Measurements from ENCODE around the gene B4GALNT4. TPM values are rescaled to one million over a fixed set of nuclear protein-coding genes. Genes with fewer than 3 reads are reported as not detected.

B4GALNT4 gene
- total and polyA plus RNA-seq, 2 donors (not counting 1 experiment from before 2014, with no cell fraction given) = 1.5 to 3.8 TPM

DNA sequence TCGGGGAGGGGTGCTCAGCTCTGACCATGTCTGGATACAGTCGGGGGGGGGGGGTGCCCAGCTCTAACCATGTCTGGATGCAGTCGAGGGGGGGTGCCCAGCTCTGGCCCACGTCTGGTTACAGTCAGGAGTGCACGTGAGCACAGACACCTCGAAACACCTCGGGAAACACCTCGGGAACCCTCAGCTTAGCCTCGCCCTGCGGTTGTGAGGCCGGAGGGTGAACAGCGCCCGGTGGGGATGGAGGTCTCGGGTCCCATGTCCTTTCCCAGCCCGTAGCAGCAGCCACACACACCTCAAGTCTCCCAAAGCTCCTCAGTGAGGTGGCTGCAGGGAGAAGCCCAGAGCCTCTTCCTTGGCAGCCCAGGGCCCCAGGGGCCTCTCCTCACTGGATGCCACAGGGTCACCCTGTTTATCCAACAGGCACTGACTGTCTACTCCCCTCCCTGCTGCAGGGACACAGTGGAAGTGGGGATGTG lies 43.4 kb downstream of the B4GALNT4 start:
- H3K4me2 ChIP-seq (ENCODE audit: extremely low read depth, insufficient read depth, low read length) = no peak overlapping the region
- H3K4me3 ChIP-seq (replicated peaks in 1 of 4; ENCODE audit: control extremely low read depth in 1 of 4, insufficient read depth in 1 of 4, low read depth in 3 of 4, low read length in 4 of 4) = no peak overlapping the region
- H3K4me1 ChIP-seq (ENCODE audit: control insufficient read depth, extremely low read depth, insufficient read depth, low read length) = peaks cover 6% of the 10 kb centered on the region
- no peak overlapping the region for H3K9ac ChIP-seq (ENCODE audit: insufficient read depth, low read length)
- no peaks in the 10 kb centered on the region for H4K20me1 ChIP-seq (ENCODE audit: control insufficient read depth, extremely low read depth, insufficient read depth, low read length)
- no peaks in the 10 kb centered on the region for H3K79me2 ChIP-seq (ENCODE audit: control insufficient read depth, insufficient read depth, low read length)
- TF ChIP-seq, protein P1, sequence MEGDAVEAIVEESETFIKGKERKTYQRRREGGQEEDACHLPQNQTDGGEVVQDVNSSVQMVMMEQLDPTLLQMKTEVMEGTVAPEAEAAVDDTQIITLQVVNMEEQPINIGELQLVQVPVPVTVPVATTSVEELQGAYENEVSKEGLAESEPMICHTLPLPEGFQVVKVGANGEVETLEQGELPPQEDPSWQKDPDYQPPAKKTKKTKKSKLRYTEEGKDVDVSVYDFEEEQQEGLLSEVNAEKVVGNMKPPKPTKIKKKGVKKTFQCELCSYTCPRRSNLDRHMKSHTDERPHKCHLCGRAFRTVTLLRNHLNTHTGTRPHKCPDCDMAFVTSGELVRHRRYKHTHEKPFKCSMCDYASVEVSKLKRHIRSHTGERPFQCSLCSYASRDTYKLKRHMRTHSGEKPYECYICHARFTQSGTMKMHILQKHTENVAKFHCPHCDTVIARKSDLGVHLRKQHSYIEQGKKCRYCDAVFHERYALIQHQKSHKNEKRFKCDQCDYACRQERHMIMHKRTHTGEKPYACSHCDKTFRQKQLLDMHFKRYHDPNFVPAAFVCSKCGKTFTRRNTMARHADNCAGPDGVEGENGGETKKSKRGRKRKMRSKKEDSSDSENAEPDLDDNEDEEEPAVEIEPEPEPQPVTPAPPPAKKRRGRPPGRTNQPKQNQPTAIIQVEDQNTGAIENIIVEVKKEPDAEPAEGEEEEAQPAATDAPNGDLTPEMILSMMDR (conservative IDR thresholded peaks at IDR 0.05 in 1 of 2, IDR thresholded peaks at IDR 0.05 in 1 of 2; ENCODE audit: low read depth in 1 of 2, low read length in 2 of 2) = no peak
- TF ChIP-seq EZH2 (IDR thresholded peaks at IDR 0.05; ENCODE audit: low read length, missing control alignments) = no peak
- DNase-seq (ENCODE audit: low read depth in 2 of 2) = no peak
- no peaks in the 10 kb centered on the region for H3K9me3 ChIP-seq (ENCODE audit: control insufficient read depth, insufficient read depth, low read depth, low read length)
- H3K36me3 ChIP-seq (ENCODE audit: control insufficient read depth, insufficient read depth, low read length) = no peaks in the 10 kb centered on the region
- no peak overlapping the region for H3K27ac ChIP-seq (ENCODE audit: insufficient read depth, low read length)
- no peaks in the 10 kb centered on the region for H3K27me3 ChIP-seq (ENCODE audit: control insufficient read depth, insufficient read depth, low read length)
- no peak overlapping the region for H2AFZ ChIP-seq (ENCODE audit: low read length)

DNA sequence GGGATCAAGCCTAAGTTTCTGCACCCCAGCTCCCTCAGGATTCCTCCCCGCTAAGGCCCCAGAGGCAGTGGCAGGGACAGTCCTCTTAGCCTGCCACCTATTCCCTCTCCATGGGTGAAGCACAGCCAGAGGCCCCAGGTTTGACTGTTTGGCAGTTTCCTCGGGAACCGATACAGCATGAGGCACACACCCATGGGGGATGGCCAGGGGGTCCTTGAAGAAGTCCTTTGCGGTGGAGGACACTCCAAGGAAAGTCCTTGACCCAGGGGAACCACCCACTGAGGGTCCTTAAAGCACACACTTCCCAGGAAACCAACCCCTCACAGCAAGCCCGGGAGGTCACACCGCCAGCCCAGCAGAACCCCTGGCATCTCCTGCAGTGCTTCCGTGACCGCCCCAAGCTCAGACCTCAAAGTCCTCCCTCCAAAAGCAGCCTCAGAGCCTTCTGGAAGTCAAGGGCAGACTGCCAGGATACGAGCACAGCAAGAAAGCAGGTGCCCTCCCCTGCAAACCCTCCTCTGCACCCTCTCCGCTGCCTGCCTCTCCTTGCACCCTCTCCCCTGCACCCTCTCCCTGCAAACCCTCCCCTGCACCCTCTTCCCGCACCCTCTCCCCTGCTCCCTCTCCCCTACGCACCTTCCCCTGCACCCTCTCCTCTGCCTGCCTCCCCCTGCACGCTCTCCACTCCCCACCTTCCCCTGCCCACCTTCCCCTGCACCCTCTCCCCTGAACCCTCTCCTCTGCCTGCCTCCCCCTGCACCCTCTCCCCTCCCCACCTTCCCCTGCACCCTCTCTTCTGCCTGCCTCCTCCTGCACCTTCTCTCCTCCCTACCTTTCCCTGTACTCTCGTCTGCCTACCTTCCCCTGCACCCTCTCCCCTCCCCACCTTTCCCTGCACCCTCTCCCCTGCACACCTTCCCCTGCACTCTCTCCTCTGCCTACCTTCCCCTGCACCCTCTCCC lies 44.1 kb downstream of the B4GALNT4 start:
- H3K4me3 ChIP-seq (replicated peaks in 1 of 4; ENCODE audit: control extremely low read depth in 1 of 4, insufficient read depth in 1 of 4, low read depth in 3 of 4, low read length in 4 of 4) = no peak overlapping the region
- H3K9ac ChIP-seq (ENCODE audit: insufficient read depth, low read length) = no peak overlapping the region
- no peak for DNase-seq (ENCODE audit: low read depth in 2 of 2)
- H3K79me2 ChIP-seq (ENCODE audit: control insufficient read depth, insufficient read depth, low read length) = no peaks in the 10 kb centered on the region
- H3K36me3 ChIP-seq (ENCODE audit: control insufficient read depth, insufficient read depth, low read length) = no peaks in the 10 kb centered on the region
- TF ChIP-seq, protein P1 (conservative IDR thresholded peaks at IDR 0.05 in 1 of 2, IDR thresholded peaks at IDR 0.05 in 1 of 2; ENCODE audit: low read depth in 1 of 2, low read length in 2 of 2) = no peak
- TF ChIP-seq EZH2 (IDR thresholded peaks at IDR 0.05; ENCODE audit: low read length, missing control alignments) = no peak
- no peak overlapping the region for H3K27ac ChIP-seq (ENCODE audit: insufficient read depth, low read length)
- H3K9me3 ChIP-seq (ENCODE audit: control insufficient read depth, insufficient read depth, low read depth, low read length) = no peaks in the 10 kb centered on the region
- H3K4me1 ChIP-seq (ENCODE audit: control insufficient read depth, extremely low read depth, insufficient read depth, low read length) = peaks cover 6% of the 10 kb centered on the region
- peaks cover 2% of the 10 kb centered on the region for H3K27me3 ChIP-seq (ENCODE audit: control insufficient read depth, insufficient read depth, low read length)
- no peak overlapping the region for H2AFZ ChIP-seq (ENCODE audit: low read length)
- no peak overlapping the region for H3K4me2 ChIP-seq (ENCODE audit: extremely low read depth, insufficient read depth, low read length)
- no peaks in the 10 kb centered on the region for H4K20me1 ChIP-seq (ENCODE audit: control insufficient read depth, extremely low read depth, insufficient read depth, low read length)

DNA sequence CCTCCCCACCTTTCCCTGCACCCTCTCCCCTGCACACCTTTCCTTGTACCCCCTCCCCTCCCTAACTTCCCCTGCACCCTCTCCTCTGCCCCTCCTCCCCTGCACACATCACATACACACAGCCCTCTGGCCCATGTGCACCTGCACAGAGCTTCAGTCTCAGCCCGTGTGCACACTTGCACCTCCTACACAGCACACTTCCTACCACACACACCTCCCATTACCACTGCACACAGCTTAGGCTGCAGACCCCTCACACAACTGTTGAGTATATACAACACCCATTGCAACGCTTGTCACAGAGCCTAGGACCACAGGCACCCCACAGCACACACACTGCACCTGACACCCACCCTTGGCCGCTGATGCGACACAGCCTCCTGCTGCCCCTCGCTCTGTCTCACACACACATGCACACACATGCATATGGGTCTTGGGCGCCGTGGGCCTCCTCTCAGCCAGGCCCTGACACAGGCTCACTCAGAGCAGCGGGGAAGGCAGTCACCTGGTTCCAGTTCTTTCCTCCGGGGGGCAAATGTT lies 45.1 kb downstream of the B4GALNT4 start:
- Histone ChIP-seq H3K4me2 (ENCODE audit: extremely low read depth, insufficient read depth, low read length) (no peak overlapping the region), H3K27me3 (ENCODE audit: control insufficient read depth, insufficient read depth, low read length) (peaks cover 3% of the 10 kb centered on the region), H3K9me3 (ENCODE audit: control insufficient read depth, insufficient read depth, low read depth, low read length) (no peaks in the 10 kb centered on the region), H3K79me2 (ENCODE audit: control insufficient read depth, insufficient read depth, low read length) (no peaks in the 10 kb centered on the region), H4K20me1 (ENCODE audit: control insufficient read depth, extremely low read depth, insufficient read depth, low read length) (no peaks in the 10 kb centered on the region), H3K4me1 (ENCODE audit: control insufficient read depth, extremely low read depth, insufficient read depth, low read length) (peaks cover 6% of the 10 kb centered on the region), H3K4me3 (replicated peaks in 1 of 4; ENCODE audit: control extremely low read depth in 1 of 4, insufficient read depth in 1 of 4, low read depth in 3 of 4, low read length in 4 of 4) (peak overlapping the region in 1 of 4 experiments; percentile 17), H3K27ac (ENCODE audit: insufficient read depth, low read length) (no peak overlapping the region), H2AFZ (ENCODE audit: low read length) (no peak overlapping the region), H3K36me3 (ENCODE audit: control insufficient read depth, insufficient read depth, low read length) (no peaks in the 10 kb centered on the region), H3K9ac (ENCODE audit: insufficient read depth, low read length) (peak overlapping the region; percentile 16)
- TF ChIP-seq, protein P1 (conservative IDR thresholded peaks at IDR 0.05 in 1 of 2, IDR thresholded peaks at IDR 0.05 in 1 of 2; ENCODE audit: low read depth in 1 of 2, low read length in 2 of 2) = no peak
- TF ChIP-seq EZH2 (IDR thresholded peaks at IDR 0.05; ENCODE audit: low read length, missing control alignments) = no peak
- DNase-seq (ENCODE audit: low read depth in 2 of 2) = no peak
